ENCODE measurements around the gene ADRA2B.

ADRA2B gene

GRCh38 chr2:96097951-96098823 lies 18.2 kb downstream of the ADRA2B start:
- H3K27ac ChIP-seq: no peak overlapping the region
- TF ChIP-seq ZFX (IDR thresholded peaks at IDR 0.05) (no peak), CTCF (conservative IDR thresholded peaks at IDR 0.05) (no peak)

- no peak overlapping the region for H3K27ac ChIP-seq
- TF ChIP-seq ZFX (IDR thresholded peaks at IDR 0.05) (no peak), CTCF (conservative IDR thresholded peaks at IDR 0.05) (no peak)
Measured at GRCh38 chr2:96097441-96097840, 18.9 kb downstream of the ADRA2B start.

GRCh38 chr2:96095116-96095636 lies 21.2 kb downstream of the ADRA2B start:
- TF ChIP-seq CTCF (conservative IDR thresholded peaks at IDR 0.05) (no peak), ZFX (IDR thresholded peaks at IDR 0.05) (no peak)
- H3K27ac ChIP-seq: no peak overlapping the region

- H3K27ac ChIP-seq: no peak overlapping the region
- TF ChIP-seq ZFX (IDR thresholded peaks at IDR 0.05) (no peak), CTCF (conservative IDR thresholded peaks at IDR 0.05) (no peak)
Measured at GRCh38 chr2:96093528-96093927, 22.8 kb downstream of the ADRA2B start.

GRCh38 chr2:96092951-96093350 lies 23.4 kb downstream of the ADRA2B start:
- H3K27ac ChIP-seq: no peak overlapping the region
- TF ChIP-seq ZFX (IDR thresholded peaks at IDR 0.05): no peak
- no peak for TF ChIP-seq CTCF (conservative IDR thresholded peaks at IDR 0.05)

GRCh38 chr2:96092573-96092877 lies 23.8 kb downstream of the ADRA2B start:
- no peak overlapping the region for H3K27ac ChIP-seq
- TF ChIP-seq ZFX (IDR thresholded peaks at IDR 0.05): no peak
- TF ChIP-seq CTCF (conservative IDR thresholded peaks at IDR 0.05): no peak

GRCh38 chr2:96091711-96092572 lies 24.4 kb downstream of the ADRA2B start:
- no peak overlapping the region for H3K27ac ChIP-seq
- TF ChIP-seq ZFX (IDR thresholded peaks at IDR 0.05) (no peak), CTCF (conservative IDR thresholded peaks at IDR 0.05) (no peak)

Data from C4-2B (cell line).